Activated T-cell treated with anti-CD3 and anti-CD28 coated beads for 48 hours (primary cell): ENCODE measurements around the gene CHMP4A.
"Not testable (repeated sequence)": the region's sequence is repeated elsewhere in the genome, so short reads cannot be mapped to it uniquely, and the experiment has no call there.

Source experiments
- DNase-seq: peaks from one replicate; pipeline ENCODE4 v3.0.0-alpha.2; 2020; ENCODE audit warnings: low read depth

CHMP4A gene

DNA sequence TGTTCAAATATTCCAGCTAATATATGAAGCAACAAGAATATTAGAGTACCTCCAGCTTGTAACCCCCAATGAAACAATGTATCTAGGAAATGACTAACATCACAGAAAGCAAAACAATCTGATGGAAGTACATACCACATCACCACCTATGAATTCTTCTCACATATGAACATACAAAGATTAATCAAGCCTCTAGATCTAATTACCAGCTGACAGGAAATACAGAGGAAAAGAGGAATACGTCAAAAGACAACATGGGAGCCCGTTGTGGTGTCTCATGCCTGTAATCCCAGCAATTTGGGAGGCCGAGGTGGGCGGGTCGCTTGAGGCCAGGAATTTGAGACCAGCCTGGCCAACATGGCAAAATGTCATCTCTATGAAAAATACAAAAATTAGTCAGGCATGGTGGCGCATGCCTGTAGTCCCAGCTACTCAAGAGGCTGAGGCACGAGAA lies 11.4 kb upstream of the CHMP4A start:
- no peak for DNase-seq

DNA sequence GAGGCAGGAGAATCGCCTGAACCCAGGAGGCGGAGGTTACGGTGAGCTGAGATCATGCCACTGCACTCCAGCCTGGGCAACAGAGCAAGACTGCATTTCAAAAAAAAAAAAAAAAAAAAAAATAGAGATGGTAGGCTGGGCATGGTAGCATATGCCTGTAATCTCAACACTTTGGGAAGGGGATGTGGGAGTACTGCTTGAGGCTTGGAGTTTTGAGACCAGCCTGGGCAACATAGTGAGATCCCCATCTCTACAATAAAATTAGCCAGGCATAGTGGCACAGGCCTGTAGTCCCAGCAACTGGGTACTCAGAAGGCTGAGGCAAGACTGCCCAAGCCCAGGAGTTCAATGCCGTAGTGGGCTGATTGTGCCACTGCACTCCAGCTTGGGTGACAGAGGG lies 9.7 kb upstream of the CHMP4A start:
- DNase-seq, result not testable (repeated sequence)

DNA sequence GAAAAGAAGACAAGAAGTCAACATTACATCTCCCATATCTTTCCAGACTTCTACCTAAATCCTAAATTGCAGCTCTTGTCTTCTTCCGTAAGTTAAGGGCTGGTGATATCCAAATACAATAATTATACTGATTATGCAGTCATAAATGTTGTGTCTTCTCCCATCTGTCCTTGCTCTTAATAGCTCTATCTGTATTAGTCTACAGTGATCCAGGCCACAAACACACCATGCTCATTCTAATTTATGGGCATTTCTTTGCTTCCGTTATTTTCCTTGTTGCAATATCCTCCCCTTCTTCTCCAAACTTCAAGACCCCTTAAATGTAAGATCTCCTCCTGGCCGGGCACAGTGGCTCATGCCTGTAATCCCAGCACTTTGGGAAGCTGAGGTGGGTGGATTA lies 6.2 kb upstream of the CHMP4A start:
- no peak for DNase-seq

DNA sequence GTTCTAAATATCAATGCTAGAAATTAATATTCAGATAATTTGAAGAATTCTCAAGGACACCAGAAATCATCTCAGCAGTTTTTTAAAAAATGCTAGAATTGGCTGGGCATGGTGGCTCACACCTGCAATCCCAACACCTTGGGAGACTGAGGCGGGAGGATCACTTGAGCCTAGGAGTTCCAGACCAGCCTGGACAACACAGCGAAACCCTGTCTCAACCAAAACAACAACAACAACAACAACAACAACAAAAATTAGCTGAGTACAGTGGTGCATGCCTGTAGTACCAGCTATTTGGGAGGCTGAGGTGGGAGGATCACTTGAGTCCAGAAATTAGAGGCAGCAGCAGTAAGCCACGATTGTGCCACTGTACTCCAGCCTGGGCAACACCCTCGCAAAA lies 5.8 kb upstream of the CHMP4A start:
- DNase-seq, result no peak

- not testable (repeated sequence) for DNase-seq
Observed at GRCh38 chr14:24216876-24217275, 3.6 kb upstream of the CHMP4A start.

GRCh38 chr14:24216345-24216699 lies 3.0 kb upstream of the CHMP4A start:
- DNase-seq, result no peak

- peak; percentile 78 for DNase-seq
Observed at GRCh38 chr14:24215495-24216344, 2.4 kb upstream of the CHMP4A start, which contains the start of gene MDP1. MDP1 (minus strand) TSS chr14:24216066; CDS start chr14:24215955, 111 bp downstream.

- no peak for DNase-seq
Observed at GRCh38 chr14:24213866-24214662, 776 bp upstream of the CHMP4A start.

GRCh38 chr14:24211311-24211710 lies 2.0 kb downstream of the CHMP4A start:
- DNase-seq, result no peak

DNA sequence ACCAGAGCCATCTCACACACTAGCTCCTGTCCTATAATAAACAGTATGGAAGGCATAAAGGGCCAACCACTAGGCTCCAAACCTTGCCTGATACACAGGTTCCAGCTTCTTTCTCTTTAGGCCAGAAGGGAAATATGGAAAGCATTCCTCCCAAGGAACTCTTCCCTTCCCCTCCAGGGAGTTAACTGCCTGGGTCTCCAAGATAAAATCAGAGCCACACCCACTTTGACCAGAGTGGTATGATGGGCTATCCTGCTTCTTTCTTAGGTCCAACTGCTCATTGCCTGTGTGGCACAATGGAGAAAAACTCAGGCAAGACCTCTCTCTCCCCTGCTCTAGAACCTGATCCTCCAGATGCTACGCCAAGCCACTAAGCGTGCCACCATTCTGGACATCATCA lies 5.7 kb downstream of the CHMP4A start:
- no peak for DNase-seq

GRCh38 chr14:24207104-24207551 lies 6.2 kb downstream of the CHMP4A start:
- no peak for DNase-seq

DNA sequence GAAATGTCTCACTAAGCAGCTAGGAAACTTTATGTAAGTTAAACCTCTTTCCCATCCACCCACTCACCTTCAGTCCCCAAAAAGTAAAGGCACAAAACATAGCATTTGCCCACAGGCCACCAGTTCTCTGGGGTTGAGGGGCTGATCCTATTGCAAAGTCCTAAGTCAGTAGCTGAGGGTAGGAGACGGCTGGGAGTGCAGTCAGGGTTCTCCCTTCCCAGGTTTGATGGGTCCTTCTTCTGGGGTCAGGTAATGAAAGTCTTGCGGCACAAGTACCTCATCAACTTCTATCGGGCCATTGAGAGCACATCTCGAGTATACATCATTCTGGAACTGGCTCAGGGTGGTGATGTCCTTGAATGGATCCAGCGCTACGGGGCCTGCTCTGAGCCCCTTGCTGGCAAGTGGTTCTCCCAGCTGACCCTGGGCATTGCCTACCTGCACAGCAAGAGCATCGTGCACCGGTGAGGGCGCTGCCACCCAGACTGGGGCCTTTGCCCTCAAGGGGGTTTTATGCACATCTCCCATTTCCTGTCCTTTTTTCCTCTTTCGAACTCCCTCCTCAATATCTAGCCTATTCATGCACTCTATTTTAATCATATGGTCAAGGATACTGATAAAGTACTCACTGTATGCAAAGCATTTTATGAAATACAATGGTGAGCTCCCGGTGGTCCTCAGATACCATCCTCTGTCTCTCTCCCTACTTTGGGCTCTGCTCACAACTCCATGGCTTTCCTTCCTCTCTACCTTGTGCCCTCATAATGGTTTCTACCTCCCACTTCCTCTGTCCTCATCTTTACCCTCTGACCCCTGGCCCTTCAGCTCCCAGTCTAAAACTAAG lies 6.8 kb downstream of the CHMP4A start:
- no peak for DNase-seq

DNA sequence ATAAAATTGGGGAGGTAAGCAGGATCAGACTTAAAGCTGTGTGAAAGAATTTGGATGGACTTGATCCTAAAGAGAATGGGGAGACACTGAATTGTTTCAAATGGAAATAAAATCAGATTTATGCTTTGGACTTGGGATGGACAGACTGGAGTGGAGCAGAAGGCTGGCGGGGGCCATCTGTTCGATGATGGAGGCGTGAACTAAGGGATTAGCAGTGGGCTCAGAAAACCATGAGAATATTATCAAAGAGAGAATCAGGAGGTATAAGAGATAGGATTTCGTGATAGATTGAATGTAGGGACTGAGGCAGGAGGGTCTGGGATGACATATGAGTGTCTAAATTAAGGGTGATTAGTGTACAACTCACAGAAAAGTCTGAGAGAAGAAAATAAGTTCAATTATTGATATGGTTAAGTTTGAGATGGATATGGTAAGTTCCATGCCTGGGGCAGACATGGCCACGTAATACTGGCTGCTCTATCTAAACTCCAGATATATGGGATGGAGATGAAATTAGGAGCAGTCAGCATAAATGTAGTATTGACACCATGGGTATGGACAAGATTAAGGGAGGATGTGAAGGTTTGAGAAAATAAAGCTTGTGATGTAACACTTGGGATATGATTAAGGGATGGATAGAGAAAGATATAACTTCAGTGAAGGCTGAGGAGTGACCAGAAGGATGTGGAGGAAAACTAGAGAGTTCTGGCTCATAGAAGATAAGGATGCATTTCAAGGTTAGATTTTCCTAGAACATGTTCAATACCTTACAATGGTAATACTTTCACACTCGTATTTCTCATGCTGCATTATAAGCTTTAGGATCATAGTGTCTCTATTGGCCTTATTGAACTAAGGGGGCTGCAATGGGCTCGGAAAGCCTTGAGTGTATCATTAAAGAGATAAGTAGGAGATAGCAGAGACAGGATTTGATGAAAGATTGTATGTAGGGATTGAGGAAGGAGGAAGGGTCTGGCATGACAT lies 8.8 kb downstream of the CHMP4A start:
- no peak for DNase-seq

- DNase-seq, result not testable (repeated sequence)
Observed at GRCh38 chr14:24203249-24203886, 9.9 kb downstream of the CHMP4A start.

DNA sequence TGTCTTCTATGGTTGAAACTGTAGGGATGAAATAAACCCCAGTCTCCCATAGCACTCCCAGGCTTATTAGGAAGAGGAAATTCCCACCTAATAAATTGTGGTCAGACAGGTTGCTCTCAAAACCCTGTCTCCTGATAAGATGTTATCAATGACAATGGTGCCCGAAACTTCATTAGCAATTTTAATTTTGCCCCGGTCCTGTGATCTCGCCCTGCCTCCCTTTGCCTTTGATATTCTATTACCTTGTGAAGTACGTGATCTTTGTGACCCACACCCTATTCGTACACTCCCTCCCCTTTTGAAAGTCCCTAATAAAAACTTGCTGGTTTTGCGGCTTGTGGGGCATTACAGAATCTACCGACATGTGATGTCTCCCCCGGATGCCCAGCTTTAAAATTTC lies 10.8 kb downstream of the CHMP4A start:
- not testable (repeated sequence) for DNase-seq

DNA sequence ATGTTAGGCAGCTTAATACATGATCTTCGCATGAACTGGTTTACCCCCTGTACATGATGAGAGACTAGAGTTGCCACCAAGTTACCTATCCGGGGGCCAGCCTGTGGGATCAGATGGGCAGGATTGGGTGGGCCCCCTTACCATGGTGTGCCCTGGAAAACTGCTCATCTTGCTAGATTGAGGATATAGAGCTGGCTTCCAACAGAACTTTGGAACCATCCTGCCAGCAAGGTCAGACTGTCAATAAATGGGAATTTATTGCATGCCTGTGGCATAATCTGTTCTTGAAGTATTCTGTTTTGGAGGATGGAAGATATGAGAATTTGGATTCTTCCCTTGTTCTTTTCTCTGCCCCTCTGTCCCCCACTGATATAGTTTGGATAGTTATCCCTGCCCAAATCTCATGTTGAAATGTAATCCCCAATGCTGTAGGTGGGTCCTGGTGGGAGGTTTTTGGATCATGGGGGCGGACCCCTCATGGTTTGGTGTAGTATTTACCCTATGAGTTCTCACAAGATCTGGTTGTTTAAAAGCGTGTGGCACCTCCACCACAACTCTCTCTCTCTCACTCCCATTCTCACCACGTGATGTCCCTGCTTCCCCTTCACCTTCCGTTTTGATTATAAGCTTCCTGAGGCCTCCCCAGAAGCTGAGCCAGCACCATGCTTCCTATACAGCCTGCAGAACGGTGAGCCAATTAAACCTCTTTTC lies 14.3 kb downstream of the CHMP4A start:
- no peak for DNase-seq

DNA sequence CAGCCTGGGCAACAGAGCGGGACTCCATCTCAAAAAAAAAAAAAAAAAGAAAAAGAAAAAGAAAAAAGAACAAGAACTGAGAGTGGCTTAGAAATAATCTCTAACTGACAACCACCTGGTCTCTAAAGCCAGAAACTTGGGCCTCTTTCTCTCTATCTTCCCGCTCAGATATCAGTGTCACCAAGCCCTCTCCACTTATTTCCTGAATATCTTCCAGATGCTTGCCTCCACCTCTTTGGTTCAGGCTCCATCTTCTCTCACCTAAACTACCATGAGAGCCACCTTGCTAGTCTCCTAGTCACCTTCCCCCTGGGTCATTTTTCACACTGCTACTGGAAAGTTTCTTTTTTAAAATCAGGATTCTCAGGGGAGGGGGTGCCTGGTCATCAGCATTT lies 16.2 kb downstream of the CHMP4A start:
- DNase-seq, result no peak

- DNase-seq, result no peak
Observed at GRCh38 chr14:24196071-24197055, 16.9 kb downstream of the CHMP4A start.
